Activated effector memory CD4-positive, alpha-beta T cell treated with Interleukin-2 at 50 U/mL for 16 hours (primary cell): Measurements from ENCODE around the gene SPATA1.
"Not testable (repeated sequence)": the region's sequence is repeated elsewhere in the genome, so short reads cannot be mapped to it uniquely, and the experiment has no call there.

ENCODE experiments used
- DNase-seq: peaks from one replicate; pipeline ENCODE4 v3.0.0-alpha.2; 2020

Gene SPATA1

GRCh38 chr1:84506002-84506728 is at the start of gene SPATA1, which contains the start of gene GNG5:
Gene SPATA1, plus strand, starts transcription at chr1:84506386. Its CDS starts 9,974 bp downstream, at chr1:84516360.
Gene GNG5, minus strand, starts transcription at chr1:84506581. Its CDS starts 490 bp downstream, at chr1:84506091.
- DNase-seq, result peak; percentile 95

GRCh38 chr1:84462118-84462517 is 44.1 kb upstream of the SPATA1 start:
- DNase-seq, result no peak

- DNase-seq, result no peak
Observed at GRCh38 chr1:84467298-84467697, 38.9 kb upstream of the SPATA1 start.

GRCh38 chr1:84476225-84476624 is 30.0 kb upstream of the SPATA1 start:
- no peak for DNase-seq

- peak; percentile 71 for DNase-seq
Observed at GRCh38 chr1:84478876-84479868, 27.0 kb upstream of the SPATA1 start, which contains the start of gene RPF1. Gene RPF1, plus strand, starts transcription at chr1:84479266. Its CDS starts 16 bp downstream, at chr1:84479282.

- no peak for DNase-seq
Observed at GRCh38 chr1:84479998-84480397, 26.2 kb upstream of the SPATA1 start.

GRCh38 chr1:84480650-84481049 is 25.5 kb upstream of the SPATA1 start:
- DNase-seq, result no peak

- DNase-seq, result no peak
Observed at GRCh38 chr1:84481317-84481716, 24.9 kb upstream of the SPATA1 start.

GRCh38 chr1:84488107-84488506 is 18.1 kb upstream of the SPATA1 start:
- DNase-seq, result no peak

- no peak for DNase-seq
Observed at GRCh38 chr1:84489766-84490165, 16.4 kb upstream of the SPATA1 start.

GRCh38 chr1:84492726-84493125 is 13.5 kb upstream of the SPATA1 start:
- no peak for DNase-seq

GRCh38 chr1:84493747-84494146 is 12.4 kb upstream of the SPATA1 start:
- no peak for DNase-seq

GRCh38 chr1:84496498-84496897 is 9.7 kb upstream of the SPATA1 start:
- no peak for DNase-seq

- DNase-seq, result no peak
Observed at GRCh38 chr1:84497631-84498275, 8.4 kb upstream of the SPATA1 start.

GRCh38 chr1:84502927-84503326 is 3.3 kb upstream of the SPATA1 start:
- no peak for DNase-seq

GRCh38 chr1:84504580-84505492 is 1.4 kb upstream of the SPATA1 start:
- no peak for DNase-seq

- no peak for DNase-seq
Observed at GRCh38 chr1:84505493-84506001, 639 bp upstream of the SPATA1 start.

GRCh38 chr1:84506729-84507453 is 705 bp downstream of the SPATA1 start:
- DNase-seq, result no peak

- DNase-seq, result not testable (repeated sequence)
Observed at GRCh38 chr1:84507887-84508286, 1.7 kb downstream of the SPATA1 start.

- DNase-seq, result no peak
Observed at GRCh38 chr1:84508510-84508909, 2.3 kb downstream of the SPATA1 start.

- DNase-seq, result no peak
Observed at GRCh38 chr1:84509029-84509428, 2.8 kb downstream of the SPATA1 start.
